Forelimb muscle (tissue), 1 donor: Measurements from ENCODE around the gene MARCHF9. TPM values are rescaled to one million over a fixed set of nuclear protein-coding genes. Genes with fewer than 3 reads are reported as not detected.
"Not testable (repeated sequence)": the region's sequence is repeated elsewhere in the genome, so short reads cannot be mapped to it uniquely, and the experiment has no call there.

ENCODE experiments used
- DNase-seq: peaks from one replicate; pipeline ENCODE4 v3.0.0-alpha.2; 2013; ENCODE audit warnings: low read depth
- polyA plus RNA-seq: library from polyadenylated mRNA; unstranded; fragments of 120-200 nt; gene quantifications from one replicate; pipeline ENCODE4 v1.2.1, GENCODE V29; 2013; ENCODE audit not compliant: insufficient read length

Gene MARCHF9
- 8.3 TPM for polyA plus RNA-seq

GRCh38 chr12:57754411-57755193 is at the start of gene MARCHF9:
MARCHF9 (plus strand) TSS chr12:57755103; CDS start chr12:57755529, 426 bp downstream.
- no peak for DNase-seq

DNA sequence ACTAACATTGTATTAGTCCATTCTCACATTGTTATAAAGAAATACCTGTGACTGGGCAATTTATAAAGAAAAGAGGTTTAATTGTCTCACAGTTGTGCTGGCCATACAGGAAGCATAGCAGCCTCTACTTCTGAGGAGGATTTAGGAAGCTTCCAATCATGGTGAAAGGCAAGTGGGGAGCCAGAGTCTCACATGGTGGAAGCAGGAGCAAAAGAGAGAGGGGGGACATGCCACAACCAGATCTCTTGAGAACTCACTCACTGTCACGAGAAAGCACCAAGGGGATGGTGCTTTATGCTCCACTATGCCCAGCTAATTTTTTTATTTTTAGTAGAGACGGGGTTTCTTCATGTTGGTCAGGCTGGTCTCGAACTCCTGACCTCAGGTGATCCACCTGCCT is 47.7 kb upstream of the MARCHF9 start:
- DNase-seq, result no peak

DNA sequence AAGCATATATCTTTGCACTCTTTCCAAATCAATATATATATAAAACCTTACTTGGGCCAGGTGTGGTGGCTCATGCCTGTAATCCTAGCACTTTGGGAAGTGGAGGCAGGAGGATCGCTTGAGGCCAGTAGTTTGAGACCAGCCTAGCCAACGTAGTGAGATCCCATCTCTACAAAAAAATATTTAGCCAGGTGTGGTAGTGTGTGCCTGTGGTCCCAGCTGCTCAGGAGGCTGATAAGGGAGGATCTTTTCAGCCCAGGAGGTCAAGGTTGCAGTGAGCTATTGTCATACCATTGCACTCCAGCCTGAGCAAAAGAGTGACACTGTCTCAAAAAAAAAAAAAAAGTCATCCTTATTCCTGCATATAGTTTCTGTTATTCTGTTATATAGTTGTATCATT is 46.6 kb upstream of the MARCHF9 start:
- DNase-seq, result no peak

GRCh38 chr12:57712701-57713100 is 42.2 kb upstream of the MARCHF9 start:
- no peak for DNase-seq

DNA sequence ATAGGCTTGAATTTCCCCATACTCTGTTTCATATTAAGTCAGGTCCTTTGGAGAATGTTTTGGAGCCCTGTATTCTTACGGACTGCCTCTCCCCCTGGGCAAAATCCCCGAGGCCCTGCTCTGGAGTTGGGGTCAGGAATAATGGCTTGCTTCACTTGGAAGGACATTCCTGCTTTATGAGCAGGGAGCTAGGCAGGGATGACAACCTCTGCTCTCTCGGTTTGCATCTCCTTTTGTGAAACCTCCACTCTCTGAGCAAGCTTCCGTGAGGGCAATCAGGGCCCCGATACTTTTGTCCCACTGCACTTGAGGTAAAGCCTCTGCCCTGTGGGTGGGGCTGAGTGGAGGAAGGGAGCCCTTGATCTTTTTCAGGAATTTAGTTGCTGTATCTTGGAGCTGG is 41.7 kb upstream of the MARCHF9 start:
- no peak for DNase-seq

DNA sequence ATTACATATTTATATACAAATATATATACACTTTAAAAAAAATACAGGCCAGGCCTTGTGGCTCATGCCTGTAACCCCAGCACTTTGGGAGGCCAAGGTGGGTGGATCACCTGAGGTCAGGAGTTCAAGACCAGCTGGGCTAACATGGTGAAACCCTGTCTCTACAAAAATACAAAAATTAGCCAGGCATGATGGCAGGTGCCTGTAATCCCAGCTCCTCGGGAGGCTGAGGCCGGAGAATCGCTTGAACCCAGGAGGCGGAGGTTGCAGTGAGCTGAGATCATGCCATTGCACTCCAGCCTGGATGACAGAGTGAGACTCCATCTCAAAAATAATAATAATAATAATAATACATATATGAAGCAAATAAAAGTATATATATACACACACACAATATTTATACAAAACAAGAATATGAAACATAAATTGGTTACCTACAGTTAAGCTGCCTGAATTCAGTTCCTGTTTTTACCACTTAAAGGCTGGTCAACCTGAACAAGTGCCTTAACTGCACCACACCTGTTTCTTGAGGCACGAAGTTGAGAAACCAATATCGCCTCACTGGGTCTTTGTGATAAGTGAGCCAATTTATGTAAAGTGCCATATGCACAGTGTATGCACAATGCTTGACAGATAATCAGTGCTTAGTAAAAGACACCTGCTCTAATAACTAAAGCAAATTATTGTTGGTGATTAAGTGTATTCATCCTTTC is 39.7 kb upstream of the MARCHF9 start:
- DNase-seq, result not testable (repeated sequence)

GRCh38 chr12:57715786-57716185 is 39.1 kb upstream of the MARCHF9 start:
- no peak for DNase-seq

DNA sequence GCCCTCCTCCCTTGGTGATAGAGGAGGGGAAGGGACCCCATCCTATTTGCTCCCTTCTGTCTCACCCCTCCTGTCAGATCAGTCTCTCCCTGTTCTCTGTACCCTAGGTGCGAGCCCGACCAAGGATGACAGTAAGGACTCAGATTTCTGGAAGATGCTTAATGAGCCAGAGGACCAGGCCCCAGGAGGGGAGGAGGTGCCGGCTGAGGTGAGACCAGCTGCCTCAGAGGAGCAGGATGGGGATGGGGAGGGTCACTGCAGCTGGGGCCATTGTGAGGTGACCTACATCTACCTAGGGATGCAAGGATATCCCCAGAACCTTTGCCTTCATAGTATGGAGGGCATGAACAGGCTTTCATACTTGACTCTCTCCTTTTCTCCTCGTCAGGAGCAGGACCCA is 38.6 kb upstream of the MARCHF9 start:
- DNase-seq, result no peak

DNA sequence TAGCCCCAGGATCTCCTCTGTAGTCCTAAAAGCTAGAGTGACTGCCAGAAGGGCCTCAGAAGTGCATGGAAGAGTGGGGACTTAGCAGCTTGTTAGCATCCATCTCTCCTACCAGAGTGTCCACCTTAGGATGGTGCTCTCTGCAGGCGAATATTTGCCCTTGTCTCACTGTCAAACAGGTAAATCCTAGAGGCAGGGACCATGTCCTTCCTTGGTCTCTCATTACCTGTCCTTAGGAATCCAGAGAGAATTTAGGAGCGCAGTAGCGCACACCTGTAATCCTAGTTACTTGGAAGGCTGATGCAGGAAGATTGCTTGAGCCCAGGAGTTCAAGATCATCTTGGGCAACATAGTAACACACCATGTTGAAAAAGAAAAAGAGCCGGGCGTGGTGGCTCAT is 37.8 kb upstream of the MARCHF9 start:
- no peak for DNase-seq

- DNase-seq, result no peak
Measured at GRCh38 chr12:57717846-57718640, 36.9 kb upstream of the MARCHF9 start.

DNA sequence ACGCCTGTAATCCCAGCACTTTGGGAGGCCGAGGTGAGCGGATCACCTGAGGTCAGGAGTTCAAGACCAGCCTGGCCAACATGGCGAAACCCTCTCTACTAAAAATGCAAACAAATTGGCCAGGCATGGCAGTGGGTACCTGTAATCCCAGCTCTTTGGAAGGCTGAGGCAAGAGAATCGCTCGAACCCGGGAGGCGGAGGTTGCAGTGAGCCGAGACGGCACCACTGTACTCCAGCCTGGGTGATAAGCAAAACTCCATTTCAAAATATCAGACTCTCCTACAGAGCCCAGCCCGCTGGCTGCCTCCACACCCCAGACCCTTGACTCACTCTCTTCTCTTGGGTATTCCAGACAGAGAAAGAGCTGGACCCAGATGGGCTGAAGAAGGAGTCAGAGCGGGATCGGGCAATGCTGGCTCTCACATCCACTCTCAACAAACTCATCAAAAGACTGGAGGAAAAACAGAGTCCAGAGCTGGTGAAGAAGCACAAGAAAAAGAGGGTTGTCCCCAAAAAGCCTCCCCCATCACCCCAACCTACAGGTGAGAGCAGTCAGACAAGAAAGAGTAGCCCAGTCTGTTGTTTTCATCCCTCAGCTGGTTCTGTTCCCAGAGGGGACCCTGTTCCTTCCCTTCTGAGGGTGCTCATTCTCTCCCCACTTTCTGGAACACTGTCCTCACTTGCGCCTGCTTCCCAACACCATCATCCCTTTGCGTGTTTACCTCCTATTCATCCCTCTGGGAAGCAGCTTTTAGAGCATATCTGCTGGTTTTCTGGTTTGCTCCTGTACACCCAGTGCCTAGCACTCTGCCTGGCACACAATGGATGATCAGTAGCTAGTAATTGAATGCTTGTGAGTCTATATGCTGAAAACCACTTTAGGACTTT is 36.0 kb upstream of the MARCHF9 start:
- no peak for DNase-seq

DNA sequence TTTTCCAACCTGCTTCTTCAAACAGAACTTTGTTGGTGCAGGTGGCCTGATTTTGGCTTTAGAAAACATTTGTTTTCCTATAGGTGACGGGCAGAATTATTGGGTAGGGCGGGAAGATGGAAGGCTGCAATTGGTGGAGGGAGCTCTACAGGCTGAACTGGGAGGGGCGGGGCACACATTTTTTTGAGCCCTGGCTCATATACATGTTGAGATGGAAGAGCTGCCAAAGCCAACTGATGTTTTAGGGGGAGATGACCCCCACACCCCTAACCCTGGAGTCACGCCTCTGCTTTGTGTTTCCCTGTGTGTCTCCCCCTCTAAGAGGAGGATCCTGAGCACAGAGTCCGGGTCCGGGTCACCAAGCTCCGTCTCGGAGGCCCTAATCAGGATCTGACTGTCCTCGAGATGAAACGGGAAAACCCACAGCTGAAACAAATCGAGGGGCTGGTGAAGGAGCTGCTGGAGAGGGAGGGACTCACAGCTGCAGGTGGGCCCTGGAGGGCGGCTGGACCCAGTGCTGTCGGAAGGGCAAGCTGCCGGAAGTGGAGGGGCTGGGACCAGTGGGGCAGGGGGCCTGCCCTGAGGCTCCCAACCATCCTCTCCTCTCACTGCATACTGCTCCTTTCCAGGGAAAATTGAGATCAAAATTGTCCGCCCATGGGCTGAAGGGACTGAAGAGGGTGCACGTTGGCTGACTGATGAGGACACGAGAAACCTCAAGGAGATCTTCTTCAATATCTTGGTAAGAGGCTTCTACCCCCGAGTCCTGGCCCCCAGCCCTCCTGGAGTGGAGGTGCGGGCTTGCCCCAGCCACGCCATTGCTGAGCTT is 34.9 kb upstream of the MARCHF9 start:
- no peak for DNase-seq

DNA sequence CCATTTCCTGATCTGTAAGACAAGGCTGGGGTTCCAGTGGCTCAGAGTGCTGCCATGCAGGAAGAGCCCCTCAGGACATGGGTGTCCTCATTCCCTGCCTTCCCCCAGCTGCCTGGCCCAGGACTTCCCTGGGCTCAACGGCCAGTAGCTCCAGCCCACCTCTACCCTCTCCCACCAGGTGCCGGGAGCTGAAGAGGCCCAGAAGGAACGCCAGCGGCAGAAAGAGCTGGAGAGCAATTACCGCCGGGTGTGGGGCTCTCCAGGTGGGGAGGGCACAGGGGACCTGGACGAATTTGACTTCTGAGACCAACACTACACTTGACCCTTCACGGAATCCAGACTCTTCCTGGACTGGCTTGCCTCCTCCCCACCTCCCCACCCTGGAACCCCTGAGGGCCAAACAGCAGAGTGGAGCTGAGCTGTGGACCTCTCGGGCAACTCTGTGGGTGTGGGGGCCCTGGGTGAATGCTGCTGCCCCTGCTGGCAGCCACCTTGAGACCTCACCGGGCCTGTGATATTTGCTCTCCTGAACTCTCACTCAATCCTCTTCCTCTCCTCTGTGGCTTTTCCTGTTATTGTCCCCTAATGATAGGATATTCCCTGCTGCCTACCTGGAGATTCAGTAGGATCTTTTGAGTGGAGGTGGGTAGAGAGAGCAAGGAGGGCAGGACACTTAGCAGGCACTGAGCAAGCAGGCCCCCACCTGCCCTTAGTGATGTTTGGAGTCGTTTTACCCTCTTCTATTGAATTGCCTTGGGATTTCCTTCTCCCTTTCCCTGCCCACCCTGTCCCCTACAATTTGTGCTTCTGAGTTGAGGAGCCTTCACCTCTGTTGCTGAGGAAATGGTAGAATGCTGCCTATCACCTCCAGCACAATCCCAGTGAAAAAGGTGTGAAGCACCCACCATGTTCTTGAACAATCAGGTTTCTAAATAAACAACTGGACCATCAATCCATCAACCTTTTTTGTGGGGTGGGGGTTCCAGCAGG is 34.0 kb upstream of the MARCHF9 start:
- no peak for DNase-seq

- DNase-seq, result not testable (repeated sequence)
Measured at GRCh38 chr12:57721846-57722608, 32.9 kb upstream of the MARCHF9 start.

- DNase-seq, result no peak
Measured at GRCh38 chr12:57722716-57723629, 31.9 kb upstream of the MARCHF9 start.

DNA sequence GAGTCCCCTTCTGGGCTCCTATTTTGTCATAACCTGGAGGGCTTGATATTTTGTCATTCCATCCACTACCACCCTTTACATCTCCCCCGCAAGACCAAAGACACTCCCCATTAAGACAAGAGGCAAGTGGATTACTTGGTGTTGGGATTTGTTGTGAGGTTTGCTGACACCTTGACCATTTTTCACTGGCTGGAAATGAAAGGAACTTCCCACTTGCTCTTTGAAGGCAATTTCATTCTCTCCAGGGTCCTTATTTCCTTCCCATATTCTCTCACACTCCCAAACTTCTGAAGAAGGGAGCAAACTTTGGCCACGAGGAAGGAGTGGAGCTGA is 31.3 kb upstream of the MARCHF9 start:
- no peak for DNase-seq
